HG03442 (cell line): Measurements from ENCODE around the gene KCNQ4.

Source experiments
- ATAC-seq: cut with Tn5 transposase; IDR thresholded peaks from one replicate; pipeline ENCODE4 v1.9.1; 2021; ENCODE audit warnings: mild to moderate bottlenecking, moderate library complexity; ENCODE audit not compliant: unreplicated experiment

The KCNQ4 gene

GRCh38 chr1:40754201-40754600 lies 29.4 kb upstream of the KCNQ4 start:
- no peak for ATAC-seq

- ATAC-seq = no peak
Observed at GRCh38 chr1:40755067-40755466, 28.5 kb upstream of the KCNQ4 start.

- ATAC-seq = no peak
Observed at GRCh38 chr1:40756523-40756922, 27.1 kb upstream of the KCNQ4 start.

- ATAC-seq = no peak
Observed at GRCh38 chr1:40757084-40757483, 26.5 kb upstream of the KCNQ4 start.

DNA sequence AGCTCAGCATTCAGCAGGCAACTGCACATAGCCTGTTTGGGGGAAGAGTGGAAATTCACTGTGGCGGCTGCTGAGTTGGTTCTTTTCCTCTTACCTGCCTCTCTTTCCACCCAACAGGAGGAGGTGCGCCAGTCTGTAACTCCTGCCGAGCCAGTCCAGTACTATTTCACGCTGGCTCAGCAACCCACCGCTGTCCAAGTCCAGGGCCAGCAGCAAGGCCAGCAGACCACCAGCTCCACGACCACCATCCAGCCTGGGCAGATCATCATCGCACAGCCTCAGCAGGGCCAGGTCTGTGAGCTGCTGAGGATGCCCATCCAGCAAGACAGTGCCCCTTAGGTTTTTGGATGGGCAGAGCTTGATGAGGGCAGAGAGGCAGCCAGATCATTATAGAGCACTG lies 25.6 kb upstream of the KCNQ4 start:
- no peak for ATAC-seq

DNA sequence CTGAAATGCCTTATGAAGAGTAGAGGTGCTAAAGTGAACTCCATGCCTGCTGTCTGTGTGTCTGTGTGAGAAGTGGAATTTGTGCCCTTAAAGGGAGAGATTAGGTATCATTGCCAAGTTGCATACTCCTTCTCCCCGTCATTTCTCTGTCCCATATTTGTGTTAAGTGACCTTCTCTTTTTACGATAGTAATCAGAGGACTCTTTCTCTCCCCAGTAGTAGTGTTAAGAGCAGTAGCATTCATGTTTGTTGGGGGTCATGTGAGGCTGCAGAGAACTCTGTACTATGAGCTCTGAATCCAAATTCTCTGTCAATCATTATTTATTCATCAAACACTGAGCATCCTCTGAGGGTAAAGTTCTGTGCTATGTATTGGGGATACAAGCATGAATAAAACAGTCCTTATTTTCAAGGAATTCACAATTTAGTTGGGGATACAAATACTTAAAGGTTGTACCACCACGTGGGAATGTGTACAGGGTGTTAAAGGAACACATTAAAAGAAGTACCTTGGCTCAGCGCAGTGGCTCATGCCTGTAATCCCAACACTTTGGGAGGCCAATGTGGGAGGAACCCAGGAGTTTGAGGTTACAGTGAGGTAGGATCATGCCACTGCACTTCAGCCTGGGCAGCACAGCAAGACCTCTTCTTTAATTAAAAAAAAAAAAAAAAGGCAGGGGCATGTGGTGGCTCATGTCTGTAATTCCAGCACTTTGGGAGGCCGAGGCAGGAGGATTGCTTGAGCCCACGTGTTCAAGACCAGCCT lies 24.8 kb upstream of the KCNQ4 start:
- no peak for ATAC-seq

- ATAC-seq = no peak
Observed at GRCh38 chr1:40760984-40761383, 22.6 kb upstream of the KCNQ4 start.

DNA sequence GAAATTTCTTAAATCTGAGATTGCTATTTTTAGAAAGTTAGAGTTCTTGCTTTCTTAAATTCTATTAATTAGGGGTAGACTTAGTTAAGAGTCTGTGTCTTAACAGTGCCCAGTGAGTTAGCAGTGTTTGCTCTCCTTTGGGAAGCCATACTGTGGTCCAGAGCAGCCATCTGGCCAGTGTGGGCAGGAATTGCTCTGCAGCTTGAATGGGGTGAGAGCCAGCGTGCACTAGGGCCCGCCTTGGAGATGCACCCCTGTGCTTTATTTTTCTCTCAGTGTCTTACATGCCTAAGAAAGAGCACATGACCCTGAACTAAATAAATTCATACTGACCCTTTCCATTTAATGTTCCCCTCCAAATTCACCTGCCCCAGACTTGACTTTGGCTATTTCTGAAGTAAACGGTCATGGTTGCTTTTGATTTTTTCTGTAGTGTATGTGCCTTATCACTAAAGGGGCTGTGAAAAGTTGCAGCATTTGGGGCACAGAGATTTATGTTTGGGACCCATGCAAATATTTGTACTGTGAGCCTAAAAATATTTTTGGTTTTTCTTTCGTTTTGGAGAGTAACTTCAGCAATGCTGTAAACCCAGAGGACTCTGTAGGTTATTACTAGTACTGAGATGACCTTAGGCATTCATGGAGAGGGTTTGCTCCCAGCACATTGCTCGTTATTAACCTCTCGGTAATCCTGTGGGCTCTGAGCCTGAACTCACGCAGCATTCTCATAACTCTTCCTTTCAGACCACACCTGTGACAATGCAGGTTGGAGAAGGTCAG lies 21.3 kb upstream of the KCNQ4 start:
- ATAC-seq = peak; percentile 41

DNA sequence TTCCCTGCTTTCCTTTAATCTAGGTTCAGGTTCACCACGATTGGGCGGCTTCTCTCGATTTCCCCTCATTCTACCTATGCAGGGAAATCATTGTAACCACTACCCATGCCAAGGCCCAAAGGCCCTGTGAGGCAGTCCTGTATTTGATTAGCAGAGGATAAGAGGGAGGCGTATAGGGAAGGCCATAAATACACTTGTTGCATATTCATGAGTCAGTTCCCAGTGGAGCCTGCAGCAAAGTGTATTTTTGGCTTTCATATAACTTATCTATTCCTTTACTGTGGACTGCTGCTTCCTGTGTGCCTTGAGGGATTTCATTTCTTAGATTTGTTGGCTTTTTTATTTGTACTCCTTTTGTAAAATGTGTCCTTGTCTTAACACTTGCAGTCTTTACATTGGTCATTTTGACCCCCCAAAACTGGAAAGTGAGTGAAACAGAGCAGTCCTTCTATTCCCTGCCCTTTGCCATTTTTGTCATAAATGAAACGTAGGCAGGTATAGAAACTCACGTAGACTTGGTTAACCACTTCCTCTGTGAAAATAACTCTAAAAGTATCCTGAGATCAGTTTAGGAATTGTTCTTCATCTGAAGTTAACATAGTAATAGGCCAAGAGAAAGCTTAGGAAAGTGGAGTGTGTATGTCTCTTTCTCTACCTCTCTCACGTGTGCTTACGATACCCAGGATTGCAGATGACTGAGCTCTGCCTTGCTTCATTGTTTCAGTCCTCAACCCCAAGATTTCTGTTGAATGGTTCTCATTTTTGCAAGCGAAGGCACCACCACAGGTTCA lies 19.6 kb upstream of the KCNQ4 start:
- peak; percentile 48 for ATAC-seq

DNA sequence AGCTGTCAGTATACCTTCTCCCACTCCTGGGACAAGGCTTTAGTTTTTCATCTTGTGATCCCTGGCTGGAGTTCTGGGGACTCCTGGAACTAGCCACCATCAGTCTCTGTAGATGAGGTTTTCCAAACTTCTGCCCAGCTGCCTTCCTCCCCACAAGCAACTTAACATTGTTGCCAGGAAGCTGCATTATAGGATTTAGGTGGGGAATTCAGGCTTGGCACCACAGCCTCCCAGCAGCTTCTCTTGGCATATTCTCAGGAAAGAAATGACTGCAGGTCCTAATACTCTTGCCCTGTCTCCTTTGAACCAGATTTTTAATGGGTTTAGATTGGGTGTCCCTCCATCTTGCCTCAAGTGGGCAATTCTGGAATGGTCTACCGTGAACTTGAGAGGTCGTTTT lies 18.6 kb upstream of the KCNQ4 start:
- ATAC-seq = no peak

GRCh38 chr1:40766017-40766416 lies 17.6 kb upstream of the KCNQ4 start:
- ATAC-seq = no peak

DNA sequence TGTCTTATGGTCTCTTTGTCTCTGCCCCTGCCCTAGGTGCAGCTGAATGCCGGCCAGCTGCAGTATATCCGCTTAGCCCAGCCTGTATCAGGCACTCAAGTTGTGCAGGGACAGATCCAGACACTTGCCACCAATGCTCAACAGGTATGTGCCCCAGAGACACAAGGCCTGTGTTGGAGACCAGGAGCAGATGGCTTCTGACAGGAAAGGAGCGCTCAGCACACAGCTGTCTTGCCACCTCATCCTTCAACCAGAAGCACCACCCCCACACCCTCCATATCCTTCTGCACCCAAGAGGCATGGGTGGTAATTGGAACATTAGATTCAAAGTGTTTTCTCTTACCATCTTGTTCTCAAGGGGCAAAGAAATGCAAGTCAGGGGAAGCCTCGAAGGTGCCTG lies 17.0 kb upstream of the KCNQ4 start:
- ATAC-seq = no peak

GRCh38 chr1:40768146-40768990 lies 15.2 kb upstream of the KCNQ4 start:
- ATAC-seq = no peak

GRCh38 chr1:40769815-40770214 lies 13.8 kb upstream of the KCNQ4 start:
- no peak for ATAC-seq

DNA sequence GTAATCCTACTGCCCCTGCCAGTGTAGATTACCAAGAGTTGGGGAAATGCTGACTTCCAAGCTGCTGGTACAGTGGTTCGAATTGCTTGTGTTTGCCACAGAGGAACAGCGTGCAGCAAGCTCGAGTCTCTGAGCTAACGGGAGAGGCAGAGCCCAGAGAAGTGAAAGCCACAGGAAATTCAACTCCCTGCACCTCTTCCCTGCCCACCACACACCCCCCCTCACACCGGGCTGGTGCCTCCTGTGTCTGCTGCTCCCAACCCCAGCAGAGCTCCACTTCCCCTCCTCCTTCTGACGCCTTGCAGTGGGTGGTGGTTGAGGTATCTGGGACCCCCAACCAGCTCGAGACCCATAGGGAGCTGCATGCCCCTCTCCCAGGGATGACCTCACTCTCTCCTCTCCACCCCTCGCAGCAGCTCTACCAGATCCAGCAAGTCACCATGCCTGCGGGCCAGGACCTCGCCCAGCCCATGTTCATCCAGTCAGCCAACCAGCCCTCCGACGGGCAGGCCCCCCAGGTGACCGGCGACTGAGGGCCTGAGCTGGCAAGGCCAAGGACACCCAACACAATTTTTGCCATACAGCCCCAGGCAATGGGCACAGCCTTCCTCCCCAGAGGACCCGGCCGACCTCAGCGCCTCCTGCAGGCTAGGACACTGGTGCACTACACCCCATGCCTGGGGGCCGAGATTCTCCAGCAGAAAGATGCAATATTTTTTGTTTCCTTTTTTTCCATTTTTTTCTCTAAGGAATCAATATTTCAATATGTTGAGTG lies 13.1 kb upstream of the KCNQ4 start:
- no peak for ATAC-seq

- ATAC-seq = no peak
Observed at GRCh38 chr1:40772146-40772955, 11.2 kb upstream of the KCNQ4 start.

- no peak for ATAC-seq
Observed at GRCh38 chr1:40773748-40774265, 9.8 kb upstream of the KCNQ4 start.

- ATAC-seq = no peak
Observed at GRCh38 chr1:40774266-40774998, 9.2 kb upstream of the KCNQ4 start.
